Fibroblast of skin of right biceps (primary cell): ENCODE measurements around the gene LEPROT.
"Not testable (repeated sequence)": the region's sequence is repeated elsewhere in the genome, so short reads cannot be mapped to it uniquely, and the experiment has no call there.

Source experiments
- DNase-seq: peaks from one replicate; pipeline ENCODE4 v3.0.0-alpha.2; 2013

LEPROT gene

GRCh38 chr1:65420590-65421350 lies at the start of gene LEPROT, which contains the start of gene LEPR:
LEPROT (plus strand) TSS chr1:65420668; CDS start chr1:65420725, 57 bp downstream.
LEPR (plus strand) TSS chr1:65420668; CDS start chr1:65565566, 144,898 bp downstream.
- no peak for DNase-seq

- DNase-seq = no peak
Observed at GRCh38 chr1:65371544-65371943, 48.9 kb upstream of the LEPROT start.

- peak; percentile 2 for DNase-seq
Observed at GRCh38 chr1:65372557-65372956, 47.9 kb upstream of the LEPROT start.

- DNase-seq = no peak
Observed at GRCh38 chr1:65377496-65378246, 42.8 kb upstream of the LEPROT start.

GRCh38 chr1:65378247-65378946 lies 42.1 kb upstream of the LEPROT start:
- no peak for DNase-seq

GRCh38 chr1:65384426-65384825 lies 36.0 kb upstream of the LEPROT start:
- DNase-seq = not testable (repeated sequence)

GRCh38 chr1:65386439-65386838 lies 34.0 kb upstream of the LEPROT start:
- DNase-seq = no peak

GRCh38 chr1:65387821-65388220 lies 32.6 kb upstream of the LEPROT start:
- DNase-seq = peak; percentile 3

- DNase-seq = peak; percentile 2
Observed at GRCh38 chr1:65388908-65389695, 31.4 kb upstream of the LEPROT start.

- DNase-seq = no peak
Observed at GRCh38 chr1:65392497-65392896, 28.0 kb upstream of the LEPROT start.

GRCh38 chr1:65393347-65393746 lies 27.1 kb upstream of the LEPROT start:
- peak; percentile 55 for DNase-seq

- DNase-seq = no peak
Observed at GRCh38 chr1:65393928-65394327, 26.5 kb upstream of the LEPROT start.

GRCh38 chr1:65395887-65396612 lies 24.4 kb upstream of the LEPROT start:
- peak; percentile 64 for DNase-seq

- DNase-seq = no peak
Observed at GRCh38 chr1:65398083-65398482, 22.4 kb upstream of the LEPROT start.

- DNase-seq = no peak
Observed at GRCh38 chr1:65399003-65399402, 21.5 kb upstream of the LEPROT start.

- no peak for DNase-seq
Observed at GRCh38 chr1:65401612-65402011, 18.9 kb upstream of the LEPROT start.

GRCh38 chr1:65404941-65405340 lies 15.5 kb upstream of the LEPROT start:
- no peak for DNase-seq

GRCh38 chr1:65407877-65408276 lies 12.6 kb upstream of the LEPROT start:
- no peak for DNase-seq

- DNase-seq = no peak
Observed at GRCh38 chr1:65409314-65409713, 11.2 kb upstream of the LEPROT start.

- no peak for DNase-seq
Observed at GRCh38 chr1:65409816-65410326, 10.6 kb upstream of the LEPROT start.

GRCh38 chr1:65412256-65412983 lies 8.0 kb upstream of the LEPROT start:
- DNase-seq = peak; percentile 41
